ENCODE data around the gene PRF1.

Gene PRF1

DNA sequence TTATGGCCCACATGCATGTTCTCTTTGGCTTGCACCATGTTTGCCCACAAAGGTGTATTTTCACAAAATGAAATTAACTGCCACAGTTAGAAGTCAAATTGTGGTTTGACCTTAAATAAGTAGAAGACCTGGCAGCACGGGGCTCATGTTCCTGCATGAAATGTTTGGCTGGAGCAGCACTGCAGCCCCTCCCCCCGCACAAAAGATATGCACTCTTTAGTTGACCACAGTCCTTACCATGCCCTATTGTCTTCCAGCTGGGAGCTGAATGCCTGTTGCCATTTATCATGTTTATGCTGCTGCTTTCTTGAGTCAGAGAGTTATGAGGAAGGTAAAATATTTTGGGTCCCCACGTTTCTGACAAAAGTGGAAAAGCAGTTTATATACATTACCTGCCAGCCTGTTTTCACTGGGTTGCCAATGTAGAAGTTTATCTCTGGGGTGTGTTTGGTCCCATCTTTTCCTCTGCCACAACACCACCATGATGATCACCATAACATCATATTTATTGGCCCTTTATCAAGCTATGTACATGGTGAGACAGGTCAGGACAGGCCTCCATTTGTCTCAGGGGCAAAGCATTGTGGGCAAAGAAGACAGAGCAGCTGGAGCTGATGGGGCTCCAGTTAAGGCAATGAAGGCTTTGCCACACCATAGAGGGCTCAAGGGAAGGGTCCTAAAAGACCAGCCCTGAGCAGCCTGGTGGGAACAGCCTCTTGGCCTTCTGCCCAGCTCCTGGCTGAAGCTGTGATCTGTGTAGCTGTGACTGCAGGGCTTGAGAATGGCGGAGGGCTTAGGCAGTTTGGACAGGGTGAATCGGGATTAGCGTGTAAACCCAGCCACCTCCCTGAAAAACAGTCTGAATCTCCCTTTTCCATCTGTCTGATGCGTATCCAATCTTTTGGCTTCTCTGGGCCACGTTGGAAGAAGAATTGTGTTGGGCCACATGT, 5.4 kb downstream of the PRF1 start:
- H3K4me1 ChIP-seq (ENCODE audit: insufficient read depth, low read length): no peaks in the 10 kb centered on the region
- no peaks in the 10 kb centered on the region for H3K36me3 ChIP-seq (ENCODE audit: insufficient read depth, low read length)
- H3K4me3 ChIP-seq (ENCODE audit: low read length): no peak overlapping the region
- H2AFZ ChIP-seq (ENCODE audit: low read depth, low read length): no peak overlapping the region
- H3K27me3 ChIP-seq (ENCODE audit: insufficient read depth, low read length): peaks cover 3% of the 10 kb centered on the region
- no peaks in the 10 kb centered on the region for H3K9me3 ChIP-seq (ENCODE audit: low read length)

DNA sequence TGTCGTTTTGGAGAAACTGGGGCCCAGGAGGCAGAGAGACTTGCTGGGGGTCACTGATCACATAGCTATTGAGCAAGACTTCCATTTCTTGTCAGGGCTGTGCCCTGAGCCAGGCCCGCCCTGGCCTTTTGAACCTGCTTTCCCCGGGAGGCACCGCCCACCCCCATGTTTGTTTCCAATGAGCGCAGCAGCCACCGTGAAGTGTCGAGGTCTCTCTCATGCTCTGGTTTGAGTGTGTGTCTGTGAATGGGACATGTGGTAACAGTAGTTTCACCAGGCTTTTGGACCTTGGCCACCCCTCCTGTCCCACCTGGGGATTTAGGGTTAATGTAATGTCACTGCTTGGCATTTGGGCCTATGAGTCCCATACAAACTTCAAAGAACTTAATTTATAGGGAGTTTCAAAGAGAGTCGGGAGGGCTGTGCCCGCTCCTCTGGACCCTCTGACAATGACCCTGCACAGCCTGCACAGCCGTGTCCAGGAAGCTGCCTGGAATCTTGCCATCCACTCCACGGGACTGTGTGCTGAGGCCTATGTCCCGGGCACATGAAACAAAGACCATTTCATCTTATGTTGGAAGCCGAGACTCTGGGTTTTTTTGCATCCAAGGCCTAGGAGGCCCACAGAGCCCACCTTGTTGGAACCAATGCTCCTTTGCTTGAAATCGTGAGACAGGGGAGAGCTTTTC, 6.3 kb downstream of the PRF1 start:
- Histone ChIP-seq H2AFZ (ENCODE audit: low read depth, low read length) (no peak overlapping the region), H3K36me3 (ENCODE audit: insufficient read depth, low read length) (no peaks in the 10 kb centered on the region), H3K9me3 (ENCODE audit: low read length) (no peaks in the 10 kb centered on the region), H3K27me3 (ENCODE audit: insufficient read depth, low read length) (peaks cover 3% of the 10 kb centered on the region), H3K4me3 (ENCODE audit: low read length) (no peak overlapping the region), H3K4me1 (ENCODE audit: insufficient read depth, low read length) (no peaks in the 10 kb centered on the region)

DNA sequence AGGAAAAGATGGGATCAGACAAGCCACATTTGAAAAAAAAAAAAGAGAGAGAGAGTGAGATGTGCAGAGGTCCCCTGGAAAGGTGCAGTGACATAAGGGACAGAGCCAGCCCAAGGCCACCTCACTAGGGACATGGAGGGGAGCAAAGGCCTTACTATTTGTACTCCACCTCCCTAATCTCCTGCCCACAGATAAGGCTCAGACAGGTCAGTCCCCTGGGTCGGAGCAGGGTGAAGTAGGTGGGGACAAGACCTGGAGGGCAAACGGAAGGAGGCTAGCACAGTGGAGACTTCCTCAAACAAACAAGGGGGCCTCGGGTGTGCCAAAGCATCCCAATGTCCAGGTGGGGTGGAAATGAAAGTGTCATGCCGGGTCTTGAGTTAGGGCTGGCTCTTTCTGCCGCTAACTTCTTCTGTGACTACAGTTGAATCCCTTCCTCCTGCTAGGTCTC, 7.0 kb downstream of the PRF1 start:
- Histone ChIP-seq H3K36me3 (ENCODE audit: insufficient read depth, low read length) (no peaks in the 10 kb centered on the region), H3K4me3 (ENCODE audit: low read length) (no peak overlapping the region), H2AFZ (ENCODE audit: low read depth, low read length) (no peak overlapping the region), H3K9me3 (ENCODE audit: low read length) (no peaks in the 10 kb centered on the region), H3K27me3 (ENCODE audit: insufficient read depth, low read length) (peaks cover 3% of the 10 kb centered on the region), H3K4me1 (ENCODE audit: insufficient read depth, low read length) (no peaks in the 10 kb centered on the region)

GRCh38 chr10:70594161-70594560, 8.4 kb downstream of the PRF1 start:
- no peaks in the 10 kb centered on the region for H3K9me3 ChIP-seq (ENCODE audit: low read length)
- no peaks in the 10 kb centered on the region for H3K36me3 ChIP-seq (ENCODE audit: insufficient read depth, low read length)
- peaks cover 3% of the 10 kb centered on the region for H3K27me3 ChIP-seq (ENCODE audit: insufficient read depth, low read length)
- H3K4me1 ChIP-seq (ENCODE audit: insufficient read depth, low read length): no peaks in the 10 kb centered on the region
- H3K4me3 ChIP-seq (ENCODE audit: low read length): no peak overlapping the region
- no peak overlapping the region for H2AFZ ChIP-seq (ENCODE audit: low read depth, low read length)

- Histone ChIP-seq H2AFZ (ENCODE audit: low read depth, low read length) (no peak overlapping the region), H3K27me3 (ENCODE audit: insufficient read depth, low read length) (peaks cover 3% of the 10 kb centered on the region), H3K9me3 (ENCODE audit: low read length) (no peaks in the 10 kb centered on the region), H3K4me3 (ENCODE audit: low read length) (no peak overlapping the region), H3K36me3 (ENCODE audit: insufficient read depth, low read length) (no peaks in the 10 kb centered on the region), H3K4me1 (ENCODE audit: insufficient read depth, low read length) (no peaks in the 10 kb centered on the region)
Measured at GRCh38 chr10:70593513-70593890, 9.0 kb downstream of the PRF1 start.

GRCh38 chr10:70592746-70593512, 9.6 kb downstream of the PRF1 start:
- H3K4me1 ChIP-seq (ENCODE audit: insufficient read depth, low read length): no peaks in the 10 kb centered on the region
- H3K9me3 ChIP-seq (ENCODE audit: low read length): no peaks in the 10 kb centered on the region
- peaks cover 3% of the 10 kb centered on the region for H3K27me3 ChIP-seq (ENCODE audit: insufficient read depth, low read length)
- H3K4me3 ChIP-seq (ENCODE audit: low read length): no peak overlapping the region
- no peak overlapping the region for H2AFZ ChIP-seq (ENCODE audit: low read depth, low read length)
- no peaks in the 10 kb centered on the region for H3K36me3 ChIP-seq (ENCODE audit: insufficient read depth, low read length)

- Histone ChIP-seq H3K36me3 (ENCODE audit: insufficient read depth, low read length) (no peaks in the 10 kb centered on the region), H3K27me3 (ENCODE audit: insufficient read depth, low read length) (peaks cover 3% of the 10 kb centered on the region), H3K4me3 (ENCODE audit: low read length) (no peak overlapping the region), H3K9me3 (ENCODE audit: low read length) (no peaks in the 10 kb centered on the region), H3K4me1 (ENCODE audit: insufficient read depth, low read length) (no peaks in the 10 kb centered on the region), H2AFZ (ENCODE audit: low read depth, low read length) (no peak overlapping the region)
Measured at GRCh38 chr10:70592186-70592735, 10.3 kb downstream of the PRF1 start.

- no peak overlapping the region for H2AFZ ChIP-seq (ENCODE audit: low read depth, low read length)
- no peaks in the 10 kb centered on the region for H3K36me3 ChIP-seq (ENCODE audit: insufficient read depth, low read length)
- H3K9me3 ChIP-seq (ENCODE audit: low read length): no peaks in the 10 kb centered on the region
- no peak overlapping the region for H3K4me3 ChIP-seq (ENCODE audit: low read length)
- H3K27me3 ChIP-seq (ENCODE audit: insufficient read depth, low read length): peaks cover 3% of the 10 kb centered on the region
- no peaks in the 10 kb centered on the region for H3K4me1 ChIP-seq (ENCODE audit: insufficient read depth, low read length)
Measured at GRCh38 chr10:70590655-70591416, 11.7 kb downstream of the PRF1 start.

DNA sequence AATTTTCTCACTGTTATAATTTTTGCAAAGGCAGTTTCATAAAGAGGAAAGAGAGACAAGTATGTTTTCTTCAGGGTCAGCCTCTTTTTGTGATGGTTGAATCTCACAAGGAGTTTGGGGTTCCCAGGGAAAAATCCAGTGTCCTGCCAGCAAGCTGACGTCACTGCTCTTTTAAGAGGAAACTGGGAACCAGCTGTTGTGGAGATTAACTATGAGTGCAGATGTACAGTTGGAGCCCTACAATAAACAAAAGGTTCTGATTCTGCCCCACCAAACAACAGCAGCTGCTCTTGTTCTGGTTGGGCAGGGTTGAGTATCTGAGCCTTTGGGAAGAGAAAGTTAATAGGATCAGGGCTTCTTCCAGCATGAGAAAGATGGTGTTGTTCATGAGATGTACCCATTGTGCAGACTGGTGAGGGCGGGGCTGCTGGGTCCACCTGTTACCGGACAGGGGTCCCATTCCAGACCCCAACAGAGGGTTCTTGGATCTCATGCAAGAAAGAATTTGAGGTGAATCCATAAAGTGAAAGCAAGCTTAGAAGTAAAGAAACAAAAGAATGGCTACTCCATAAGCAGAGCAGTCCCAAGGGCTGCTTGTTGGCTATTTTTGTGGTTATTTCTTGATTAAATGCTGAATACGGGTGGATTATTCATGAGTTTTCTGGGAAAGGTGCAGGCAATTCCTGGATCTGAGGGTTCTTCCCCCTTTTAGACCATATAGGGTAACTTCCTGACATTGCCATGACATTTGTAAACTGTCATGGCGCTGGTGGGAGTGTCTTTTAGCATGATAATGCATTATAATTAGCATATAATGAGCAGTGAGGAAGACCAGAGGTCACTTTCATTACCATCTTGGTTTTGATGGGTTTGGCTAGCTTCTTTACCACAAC, 12.5 kb downstream of the PRF1 start:
- Histone ChIP-seq H3K4me1 (ENCODE audit: insufficient read depth, low read length) (peaks cover 2% of the 10 kb centered on the region), H3K4me3 (ENCODE audit: low read length) (no peak overlapping the region), H3K27me3 (ENCODE audit: insufficient read depth, low read length) (peaks cover 3% of the 10 kb centered on the region), H2AFZ (ENCODE audit: low read depth, low read length) (no peak overlapping the region), H3K36me3 (ENCODE audit: insufficient read depth, low read length) (no peaks in the 10 kb centered on the region), H3K9me3 (ENCODE audit: low read length) (no peaks in the 10 kb centered on the region)

DNA sequence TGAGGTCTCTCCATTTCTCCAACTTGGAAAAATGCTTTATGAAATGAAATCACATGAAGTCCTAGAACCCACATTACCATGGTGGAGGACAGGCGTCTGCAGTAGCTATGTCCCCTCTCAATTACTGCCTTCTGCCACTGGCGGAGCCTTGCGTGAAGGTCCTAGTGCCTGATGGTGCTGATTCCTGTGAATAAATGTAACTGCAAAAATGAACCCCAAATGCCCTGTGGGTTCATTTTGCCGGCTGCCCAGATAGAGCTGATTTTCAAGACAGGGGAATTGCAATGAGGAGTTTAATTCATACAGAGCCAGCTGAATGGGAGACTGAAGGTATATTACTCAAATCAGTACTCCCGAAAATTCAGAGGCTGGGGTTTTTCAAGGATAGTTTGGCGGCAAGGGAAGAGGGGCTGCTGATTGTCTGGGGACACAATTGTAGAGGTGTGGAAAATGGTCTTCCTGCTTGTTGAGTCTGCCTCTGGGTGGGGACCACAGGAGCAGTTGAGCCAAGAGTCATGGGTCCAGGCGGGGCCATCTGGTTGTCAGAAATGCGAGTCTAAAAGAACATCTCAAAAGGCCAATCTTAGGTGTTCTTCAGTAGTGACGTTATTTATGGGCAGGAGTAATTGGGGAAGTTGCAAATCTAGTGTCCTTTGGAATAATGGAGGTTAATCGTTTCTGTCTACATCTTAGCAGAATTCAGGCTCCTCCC, 13.5 kb downstream of the PRF1 start:
- Histone ChIP-seq H3K27me3 (ENCODE audit: insufficient read depth, low read length) (no peaks in the 10 kb centered on the region), H3K4me3 (ENCODE audit: low read length) (no peak overlapping the region), H3K9me3 (ENCODE audit: low read length) (no peaks in the 10 kb centered on the region), H3K36me3 (ENCODE audit: insufficient read depth, low read length) (no peaks in the 10 kb centered on the region), H2AFZ (ENCODE audit: low read depth, low read length) (no peak overlapping the region), H3K4me1 (ENCODE audit: insufficient read depth, low read length) (peaks cover 9% of the 10 kb centered on the region)

DNA sequence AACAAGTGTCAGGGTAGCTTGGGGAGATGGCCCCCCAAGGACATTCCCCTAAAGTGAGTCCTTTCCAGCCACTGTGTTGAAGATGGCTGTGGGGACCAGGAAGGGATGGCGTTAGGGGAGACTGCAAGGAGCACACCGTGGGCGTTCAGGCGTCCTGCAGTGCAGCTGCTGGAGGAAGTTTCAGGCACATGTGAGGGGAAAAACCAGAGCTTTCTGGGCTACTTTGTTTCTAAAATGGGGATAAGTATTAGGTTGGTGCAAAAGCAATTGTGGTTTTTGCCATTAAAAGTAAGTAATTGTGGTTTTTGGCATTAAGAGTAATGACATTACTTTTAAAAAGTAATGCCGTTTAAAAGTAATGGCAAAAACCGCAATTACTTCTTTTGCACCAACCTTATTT, 14.3 kb downstream of the PRF1 start:
- H3K4me3 ChIP-seq (ENCODE audit: low read length): no peak overlapping the region
- H3K27me3 ChIP-seq (ENCODE audit: insufficient read depth, low read length): no peaks in the 10 kb centered on the region
- H3K36me3 ChIP-seq (ENCODE audit: insufficient read depth, low read length): no peaks in the 10 kb centered on the region
- H3K9me3 ChIP-seq (ENCODE audit: low read length): no peaks in the 10 kb centered on the region
- H3K4me1 ChIP-seq (ENCODE audit: insufficient read depth, low read length): peaks cover 12% of the 10 kb centered on the region
- no peak overlapping the region for H2AFZ ChIP-seq (ENCODE audit: low read depth, low read length)

Data from neuron (in vitro differentiated cells).